AG08396 (cell line): ENCODE results near the gene ATPAF1.
"Not testable (repeated sequence)": the region's sequence is repeated elsewhere in the genome, so short reads cannot be mapped to it uniquely, and the experiment has no call there.

ENCODE experiments used
- DNase-seq: peaks from one replicate; pipeline ENCODE4 v3.0.0; 2012; ENCODE audit warnings: low spot score, mixed read lengths

Gene ATPAF1, protein sequence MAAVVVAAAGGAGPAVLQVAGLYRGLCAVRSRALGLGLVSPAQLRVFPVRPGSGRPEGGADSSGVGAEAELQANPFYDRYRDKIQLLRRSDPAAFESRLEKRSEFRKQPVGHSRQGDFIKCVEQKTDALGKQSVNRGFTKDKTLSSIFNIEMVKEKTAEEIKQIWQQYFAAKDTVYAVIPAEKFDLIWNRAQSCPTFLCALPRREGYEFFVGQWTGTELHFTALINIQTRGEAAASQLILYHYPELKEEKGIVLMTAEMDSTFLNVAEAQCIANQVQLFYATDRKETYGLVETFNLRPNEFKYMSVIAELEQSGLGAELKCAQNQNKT

DNA sequence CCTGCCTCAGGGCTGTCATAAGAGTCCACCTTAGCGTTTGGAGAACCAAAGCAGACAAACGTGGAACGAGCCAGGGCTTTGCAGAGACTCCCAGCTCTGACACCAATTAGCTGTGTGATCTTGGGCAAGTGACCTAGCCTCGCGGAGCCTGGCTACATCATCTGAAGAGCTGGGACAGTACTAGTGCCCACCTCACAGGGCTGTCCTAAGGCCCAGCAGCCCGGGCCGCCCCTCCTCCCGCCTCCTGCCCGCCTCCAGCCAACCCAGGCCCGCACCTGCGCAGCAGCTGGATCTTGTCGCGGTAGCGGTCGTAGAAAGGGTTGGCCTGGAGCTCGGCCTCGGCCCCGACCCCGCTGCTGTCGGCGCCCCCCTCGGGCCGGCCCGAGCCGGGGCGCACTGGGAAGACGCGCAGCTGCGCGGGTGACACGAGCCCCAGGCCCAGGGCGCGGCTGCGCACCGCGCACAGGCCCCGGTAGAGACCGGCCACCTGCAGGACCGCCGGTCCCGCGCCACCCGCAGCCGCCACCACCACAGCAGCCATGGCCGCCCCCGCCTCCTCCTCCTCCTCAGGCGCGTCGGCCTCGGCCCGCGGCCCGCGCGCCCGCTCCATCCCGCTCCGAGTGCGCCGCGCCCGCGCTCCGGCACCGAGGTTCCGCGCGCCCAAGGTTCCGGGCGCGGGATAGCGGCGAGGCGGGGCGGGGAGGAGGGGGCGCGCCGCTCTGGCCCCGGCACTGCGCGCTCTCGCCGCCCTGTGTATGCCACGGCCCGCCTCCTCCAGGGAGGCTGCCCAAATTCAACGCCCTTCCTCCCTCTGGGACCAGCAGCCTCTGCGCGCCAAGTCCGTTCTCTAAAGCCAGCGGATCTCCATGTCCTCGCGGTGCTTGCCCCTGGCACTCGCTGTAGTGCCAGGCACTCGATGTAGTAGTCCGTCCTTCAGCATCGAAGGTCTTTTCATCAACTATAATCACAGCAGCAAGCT, at the start of gene ATPAF1:
Gene ATPAF1, minus strand, starts transcription at position 583 of the 979 bp plus-strand sequence. Its CDS starts 42 bp downstream, at position 541.
- peak; percentile 92 for DNase-seq

DNA sequence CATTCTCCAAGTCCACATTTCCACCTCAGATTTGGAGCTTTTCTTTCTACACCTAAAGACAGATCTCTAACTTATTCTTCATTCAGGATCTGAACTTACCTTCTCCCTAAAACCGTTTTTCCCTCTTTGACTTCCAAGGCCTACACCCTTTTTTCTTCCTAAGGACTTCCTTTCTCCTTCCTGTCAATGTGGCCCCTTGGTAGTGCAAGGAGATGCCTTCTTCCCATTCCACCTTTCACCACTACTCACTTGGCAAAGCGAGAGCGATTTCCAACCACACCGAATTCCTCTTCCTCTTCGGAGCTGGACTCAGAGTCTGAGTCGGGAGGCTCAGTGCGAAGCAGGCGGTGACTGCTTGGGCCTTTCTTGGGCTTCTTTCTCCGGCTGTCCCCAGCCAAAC, 49.5 kb upstream of the ATPAF1 start:
- DNase-seq, result no peak

DNA sequence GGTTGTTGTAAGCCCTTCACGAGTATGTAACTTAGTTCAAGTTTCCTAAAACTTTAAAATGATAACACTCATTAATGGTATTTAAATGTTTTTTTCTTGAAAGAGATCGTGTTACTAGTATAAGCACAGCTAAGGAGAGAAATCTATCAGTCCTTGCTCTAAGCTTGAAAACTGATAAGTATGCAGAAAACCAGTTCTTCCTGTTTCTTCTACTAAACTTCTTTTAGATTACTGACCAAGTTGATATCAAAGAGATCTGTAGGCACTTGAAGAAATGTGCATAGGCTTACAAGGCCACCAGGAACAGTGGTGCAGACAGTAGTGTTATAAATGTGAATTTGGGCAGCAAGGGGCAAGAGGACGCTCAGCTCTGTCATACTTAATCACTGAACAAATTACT, 46.8 kb upstream of the ATPAF1 start:
- DNase-seq, result no peak

DNA sequence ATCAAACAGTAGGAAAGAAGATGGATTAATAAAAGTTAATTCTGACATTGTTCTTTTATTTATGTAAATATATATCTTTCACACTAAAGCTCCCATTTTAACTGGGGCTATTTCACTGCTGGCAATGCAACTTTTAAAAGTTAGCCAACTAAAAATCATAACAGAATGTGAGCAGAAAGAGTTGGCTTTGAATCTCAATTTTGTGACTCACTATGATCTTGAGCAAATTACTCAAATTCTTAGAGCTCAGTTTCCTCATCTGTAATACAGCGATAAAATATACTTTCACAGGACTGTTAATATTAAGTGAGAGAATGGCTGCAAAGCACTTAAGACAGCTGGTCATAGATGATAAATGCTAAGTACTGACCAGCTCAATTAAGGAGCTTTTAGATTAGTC, 40.0 kb upstream of the ATPAF1 start:
- no peak for DNase-seq

DNA sequence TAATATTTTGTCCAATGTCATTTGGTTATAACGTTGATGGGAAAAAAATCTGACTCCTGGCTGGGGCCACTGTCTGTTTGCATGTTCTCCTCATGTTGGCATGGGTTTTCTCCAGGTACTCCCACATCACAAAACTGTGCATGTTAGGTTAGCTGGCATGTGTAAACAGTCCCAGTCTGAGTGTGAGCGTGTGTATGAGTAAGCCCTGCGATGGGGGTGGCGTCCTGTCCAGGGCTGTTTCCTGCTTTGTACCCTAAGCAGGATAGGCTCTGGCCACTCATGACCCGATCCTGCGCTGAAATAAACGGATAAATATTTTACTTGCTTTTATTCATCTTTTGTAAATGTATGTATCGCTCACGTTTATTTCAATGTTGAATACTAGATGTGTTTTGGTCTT, 37.2 kb upstream of the ATPAF1 start:
- DNase-seq, result no peak

DNA sequence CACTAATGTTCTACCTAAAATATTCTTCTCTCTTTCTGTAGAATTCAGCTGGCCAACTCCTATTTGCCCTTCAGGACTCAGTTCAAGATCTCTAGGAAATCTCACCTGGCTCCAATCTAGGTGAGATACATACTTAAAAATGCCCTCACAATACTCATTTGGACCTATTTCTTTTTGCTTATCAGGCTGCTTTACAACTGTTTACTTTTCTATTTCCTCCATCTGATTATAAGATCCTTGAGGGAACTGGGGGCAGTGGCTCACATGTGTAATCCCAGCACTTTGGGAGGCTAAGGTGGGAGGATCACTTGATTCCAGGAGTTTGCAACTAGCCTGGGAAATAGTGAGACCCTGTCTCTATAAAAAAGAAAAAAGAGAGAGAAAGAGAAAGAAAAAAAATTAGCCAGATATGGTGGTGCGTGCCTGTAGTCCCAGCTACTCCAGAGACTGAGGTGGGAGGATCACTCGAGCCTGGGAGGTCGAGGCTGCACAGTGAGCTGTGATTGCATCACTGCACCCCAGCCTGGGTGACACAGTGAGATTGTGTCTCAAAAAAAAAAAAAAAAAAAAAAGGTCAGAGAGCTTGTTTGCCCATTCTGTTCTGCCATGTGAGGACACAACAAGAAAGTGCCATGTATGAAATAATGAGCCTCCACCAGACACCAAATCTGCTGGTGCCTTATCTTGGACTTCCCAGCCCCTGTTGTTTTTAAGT, 35.9 kb upstream of the ATPAF1 start:
- DNase-seq, result no peak

DNA sequence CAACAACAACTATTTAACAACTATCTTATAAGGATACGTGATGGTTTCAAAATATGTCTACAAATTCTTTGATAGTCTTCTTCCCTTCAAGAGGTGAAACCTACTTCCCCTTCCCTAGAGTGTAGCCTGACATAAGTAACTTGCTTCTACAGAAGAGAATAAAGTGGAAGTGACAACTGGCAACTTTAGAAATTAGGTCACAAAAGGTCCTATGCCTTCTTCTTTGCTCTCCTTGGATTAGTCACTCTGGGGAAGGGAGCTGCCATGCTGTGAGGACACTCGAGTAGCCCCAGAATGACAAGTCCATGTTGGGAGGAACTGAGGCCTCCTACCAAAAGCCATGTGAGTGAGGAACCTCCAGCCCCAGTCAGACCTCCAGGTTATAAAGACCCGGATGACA, 31.5 kb upstream of the ATPAF1 start:
- no peak for DNase-seq

DNA sequence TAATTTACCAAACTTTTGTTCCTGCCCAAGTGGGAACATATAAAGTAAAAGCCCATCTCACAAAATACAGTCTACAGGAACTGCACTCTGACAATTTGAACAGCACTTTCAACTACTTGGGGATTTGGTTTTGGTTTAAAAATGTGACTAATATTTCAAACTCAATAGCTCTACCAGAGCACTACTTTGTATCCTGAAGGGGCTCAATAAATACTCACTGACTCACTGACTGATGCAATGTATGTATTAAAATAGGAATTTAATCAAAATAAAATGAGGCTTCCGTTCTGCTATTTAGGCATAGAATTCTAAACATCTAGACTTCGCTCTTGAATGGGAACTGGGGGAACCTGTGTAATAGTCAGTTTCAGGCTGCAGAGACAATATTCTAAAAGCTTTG, 28.9 kb upstream of the ATPAF1 start:
- no peak for DNase-seq

DNA sequence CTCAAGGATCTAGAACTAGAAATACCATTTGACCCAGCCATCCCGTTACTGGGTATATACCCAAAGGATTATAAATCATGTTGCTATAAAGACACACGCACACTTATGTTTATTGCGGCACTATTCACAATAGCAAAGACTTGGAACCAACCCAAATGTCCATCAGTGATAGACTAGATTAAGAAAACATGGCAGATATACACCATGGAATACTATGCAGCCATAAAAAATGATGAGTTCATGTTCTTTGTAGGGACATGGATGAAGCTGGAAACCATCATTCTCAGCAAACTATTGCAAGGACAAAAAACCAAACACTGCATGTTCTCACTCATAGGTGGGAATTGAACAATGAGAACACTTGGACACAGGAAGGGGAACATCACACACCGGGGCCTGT, 26.5 kb upstream of the ATPAF1 start:
- DNase-seq, result not testable (repeated sequence)

DNA sequence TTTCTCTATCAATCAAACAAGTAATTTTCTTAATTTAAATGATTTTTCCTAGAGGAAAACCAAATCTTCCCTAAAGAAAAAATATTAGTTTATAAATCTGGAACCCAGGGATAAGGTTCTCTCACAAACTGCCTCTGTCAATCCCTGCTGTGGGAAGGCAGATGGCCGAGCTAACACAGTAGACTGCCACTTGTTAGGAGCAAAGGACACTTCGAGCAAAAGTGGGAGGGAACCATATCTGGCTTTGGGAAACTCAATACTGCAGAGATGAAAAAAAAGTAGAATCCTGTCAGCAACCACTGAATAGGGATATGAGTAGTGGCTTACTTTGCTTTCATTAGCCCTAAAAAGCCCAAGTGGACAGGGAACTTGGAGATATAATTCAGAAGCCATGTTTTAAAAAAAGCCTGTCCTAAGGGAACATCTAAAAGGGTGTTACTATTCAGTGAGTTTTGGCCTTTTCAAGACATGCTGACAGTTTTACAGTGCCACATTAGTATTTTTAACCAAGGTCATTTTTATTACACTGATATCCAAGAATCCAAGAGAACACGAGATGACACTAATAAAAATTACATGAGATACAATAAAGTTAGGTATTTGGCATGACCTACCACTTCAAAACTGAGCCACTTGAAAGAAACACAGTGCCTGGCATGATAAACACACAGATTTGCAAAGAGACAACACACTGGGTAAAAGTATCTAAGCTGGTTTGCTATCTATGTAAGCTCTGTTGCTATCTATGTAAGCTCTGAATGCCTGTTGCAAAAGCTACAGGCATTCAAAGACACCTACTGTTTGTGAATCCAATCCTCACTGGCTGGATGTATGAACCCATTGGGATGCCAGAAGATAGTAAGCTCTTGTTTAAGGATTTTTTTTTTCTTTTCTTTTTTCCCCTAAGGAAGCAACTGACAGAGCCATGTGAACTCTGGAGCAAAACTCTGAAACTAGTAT, 24.9 kb upstream of the ATPAF1 start:
- no peak for DNase-seq

DNA sequence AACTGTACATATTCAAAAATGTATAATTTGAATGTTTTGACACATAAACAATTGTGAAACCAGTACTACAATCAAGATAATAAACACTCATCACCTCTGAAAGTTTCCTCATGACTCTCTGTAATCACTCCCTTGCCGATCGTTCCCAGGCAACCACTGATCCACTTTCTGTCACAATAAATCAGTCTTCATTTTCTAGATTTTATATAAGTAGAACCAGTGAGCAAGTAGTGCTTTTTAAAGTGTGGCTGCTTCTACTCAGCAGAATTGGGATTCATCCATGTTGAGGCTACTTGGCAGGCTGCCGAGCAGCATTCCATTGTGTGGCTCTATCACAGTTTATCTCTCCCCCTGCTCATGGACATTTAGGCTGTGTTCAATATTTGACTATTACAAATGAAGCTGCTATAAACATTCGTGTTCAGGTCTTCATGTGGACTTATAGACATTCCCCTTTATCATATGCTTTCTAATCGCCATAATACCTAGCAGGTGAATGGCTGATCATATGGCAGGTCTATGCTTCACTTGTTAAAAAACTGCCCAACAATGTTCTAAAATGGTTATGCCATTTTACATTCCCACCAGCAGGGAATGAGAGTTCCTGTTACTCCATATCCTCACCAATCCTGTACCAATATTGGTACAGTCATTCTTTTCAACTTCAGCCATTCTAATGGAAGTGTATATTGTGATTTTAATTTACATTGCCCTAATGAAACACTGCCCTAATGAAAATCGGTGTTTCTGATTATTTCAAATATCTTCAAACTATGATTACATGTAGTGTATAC, 24.0 kb upstream of the ATPAF1 start:
- no peak for DNase-seq

DNA sequence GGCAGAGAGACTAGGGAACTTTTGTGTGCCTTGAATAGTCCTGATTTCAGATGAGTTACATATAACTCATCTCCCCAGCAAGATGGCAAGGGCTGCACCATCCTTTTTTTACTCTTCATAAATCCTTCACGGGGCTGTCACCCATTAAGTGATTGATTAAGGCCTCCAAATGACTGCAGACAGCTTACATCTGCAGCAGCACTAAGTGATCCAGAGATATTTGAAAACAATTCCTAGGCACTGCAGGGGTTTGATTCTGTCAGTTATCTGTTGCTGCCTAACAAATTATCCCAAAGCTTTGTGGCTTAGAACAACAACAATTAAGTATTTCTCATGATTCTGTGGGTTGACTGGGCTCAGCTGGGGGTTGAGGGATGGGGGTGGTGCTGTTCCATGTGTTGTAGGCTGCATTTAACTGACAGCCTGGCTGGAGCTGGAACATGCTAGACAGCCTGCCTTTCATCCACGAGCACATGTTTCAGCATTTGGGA, 22.8 kb upstream of the ATPAF1 start:
- DNase-seq, result no peak

DNA sequence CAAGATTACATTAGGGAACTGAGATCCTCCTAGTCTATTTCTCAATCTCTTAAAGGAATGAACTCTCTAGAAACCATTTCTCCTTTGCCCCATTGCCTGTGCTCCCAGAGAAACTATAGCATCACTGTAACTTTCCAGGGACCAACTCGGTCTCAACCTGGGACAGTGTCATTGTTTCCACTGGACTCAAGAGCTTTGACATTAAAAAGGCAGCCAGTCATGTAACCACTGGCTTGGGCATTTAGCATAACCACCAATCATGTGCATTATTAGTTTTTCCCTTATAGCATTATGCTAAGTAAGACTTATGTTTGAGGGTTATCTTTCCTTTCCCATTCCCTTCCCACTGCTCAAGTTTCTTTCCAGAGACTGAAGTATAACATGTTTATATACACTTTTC, 21.7 kb upstream of the ATPAF1 start:
- no peak for DNase-seq

DNA sequence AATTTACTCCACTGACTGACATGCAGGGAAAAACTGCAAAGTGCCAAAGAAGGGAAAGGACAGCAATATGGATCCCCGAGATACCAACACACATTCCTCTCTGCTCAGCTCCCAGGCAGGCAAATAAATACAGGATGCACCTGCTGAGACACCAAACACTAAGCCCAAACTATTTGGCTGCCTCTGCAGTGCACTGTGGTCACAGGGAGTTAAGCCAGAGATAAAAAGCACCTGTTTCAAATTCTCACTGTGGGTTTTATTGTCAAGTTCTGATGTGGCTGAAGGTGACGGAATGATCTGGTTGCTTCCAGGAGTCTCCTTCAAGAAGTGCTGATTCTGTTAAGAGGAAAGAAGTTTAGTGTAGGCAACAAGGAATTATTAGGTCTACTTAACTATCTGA, 21.2 kb upstream of the ATPAF1 start:
- DNase-seq, result no peak

DNA sequence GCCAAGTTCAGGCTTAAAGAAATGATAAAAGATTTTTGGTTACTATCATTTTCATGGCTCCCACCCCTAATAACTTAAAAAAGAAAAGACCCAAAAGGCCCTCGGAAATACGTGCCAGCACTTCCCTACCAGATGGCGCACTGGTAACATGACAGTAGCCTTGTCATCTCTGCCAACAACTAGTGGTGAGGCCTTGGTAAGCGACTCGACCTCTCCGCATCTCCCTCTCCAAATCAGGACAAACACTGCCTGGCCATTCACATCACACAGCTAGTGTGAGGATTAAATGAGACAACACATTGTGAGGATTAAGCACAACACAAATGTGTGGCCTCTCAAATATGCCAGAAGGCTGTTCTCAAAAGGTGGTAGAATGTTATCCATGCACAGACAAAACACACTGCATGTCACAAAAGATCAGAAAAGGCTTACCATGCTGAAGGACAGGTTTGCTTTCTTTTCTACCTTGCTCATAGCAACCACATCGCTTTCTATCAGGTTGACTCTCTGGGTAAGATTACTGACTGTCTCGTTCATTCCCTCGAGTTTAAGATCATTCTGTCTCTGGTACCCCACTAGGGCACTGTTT, 19.9 kb upstream of the ATPAF1 start:
- DNase-seq, result no peak

DNA sequence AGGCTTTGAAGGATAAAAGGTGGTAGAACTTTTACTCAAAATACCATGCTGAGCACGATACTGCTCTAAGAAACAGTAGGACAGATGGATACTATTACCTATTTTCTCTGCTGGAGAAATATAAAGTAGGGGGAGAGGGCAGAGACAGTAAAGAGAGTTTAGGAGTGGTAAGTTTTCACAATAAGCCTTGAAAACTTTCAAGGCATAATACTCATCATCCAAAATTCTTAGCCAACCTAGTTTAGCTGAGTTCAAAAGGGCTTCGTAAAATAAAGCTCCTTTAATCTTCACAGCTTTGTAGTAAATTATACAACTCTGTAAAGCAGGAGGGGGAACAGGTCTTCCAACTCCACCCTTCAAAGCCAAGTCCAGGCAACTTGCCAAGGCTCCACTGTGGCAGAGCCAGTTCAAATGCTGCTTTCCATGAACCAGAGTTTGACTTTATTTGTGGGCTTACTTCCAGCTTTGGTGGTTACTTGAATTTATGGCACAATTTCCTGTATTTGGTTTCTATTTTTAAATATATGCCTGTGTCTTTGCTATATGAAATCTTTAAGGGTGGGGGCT, 19.0 kb upstream of the ATPAF1 start:
- DNase-seq, result peak; percentile 25

DNA sequence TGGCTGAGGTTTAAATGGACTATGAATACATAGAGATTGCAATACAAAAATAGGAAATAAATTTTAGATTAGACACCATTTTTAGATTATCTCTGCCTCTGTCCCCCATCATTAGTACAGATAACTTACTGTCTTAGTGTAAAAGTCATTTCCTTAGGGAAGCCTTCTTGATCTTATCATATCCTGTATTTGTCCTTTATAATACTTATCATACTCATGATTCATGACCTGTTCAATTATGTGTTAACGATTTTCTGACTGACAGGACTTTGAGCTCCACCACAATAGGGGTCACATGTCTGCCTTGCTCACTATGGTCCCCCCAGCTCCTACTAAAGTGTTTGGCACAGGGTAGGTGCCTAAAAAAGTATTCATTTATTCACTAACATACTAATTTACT, 18.1 kb upstream of the ATPAF1 start:
- DNase-seq, result no peak

DNA sequence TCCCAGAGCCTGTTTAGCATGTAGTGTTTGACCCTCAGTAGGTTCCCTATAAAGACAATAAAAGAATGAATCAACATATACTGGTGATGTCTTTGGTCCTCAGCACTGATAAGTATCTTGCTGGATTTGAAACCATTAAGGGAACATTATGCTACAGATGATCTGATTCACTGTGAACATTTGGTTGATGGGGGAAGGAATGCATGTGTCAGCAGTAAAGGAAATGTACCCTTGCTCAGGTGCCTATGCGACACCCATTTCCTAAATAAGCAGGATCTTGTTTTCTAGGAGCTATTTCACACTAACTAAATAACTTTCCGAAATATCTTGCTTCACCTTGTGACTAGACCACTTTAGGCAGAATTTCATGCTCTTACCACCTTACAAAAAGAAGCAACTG, 16.5 kb upstream of the ATPAF1 start:
- no peak for DNase-seq

DNA sequence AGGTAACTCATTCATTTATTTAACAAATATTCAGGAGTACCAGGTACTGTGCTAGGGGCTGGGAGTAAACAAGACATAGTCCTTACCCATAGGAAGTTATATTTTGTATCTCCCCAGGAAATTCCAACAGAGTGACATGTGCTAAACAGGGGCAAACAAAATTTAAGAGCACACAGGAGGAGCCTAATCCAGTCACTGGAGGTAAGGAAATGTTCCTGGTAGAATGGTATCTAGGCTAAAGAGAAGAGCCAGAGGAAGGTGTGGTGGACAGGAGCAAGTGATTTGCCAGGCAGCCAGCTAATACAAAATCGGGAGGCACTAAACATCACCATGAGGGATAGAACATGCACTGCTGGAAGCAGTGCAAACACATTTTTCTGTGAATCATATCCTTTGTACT, 13.9 kb upstream of the ATPAF1 start:
- DNase-seq, result no peak
